MM.1S (cell line): ENCODE results near the gene PWWP2B.
A peak's percentile ranks its signal among the peaks of the same experiment; 100 is the strongest.

Source experiments
- DNase-seq: peaks from one replicate; pipeline ENCODE4 v3.0.0-alpha.2; 2015
- H2AFZ ChIP-seq: fragments of 300-600 bp; sonication (generic); 2 replicates; pipeline ENCODE4 v1.6.0; 2016; ENCODE audit warnings: antibody characterized with exemption, low read length
- H3F3A ChIP-seq: fragments of 300-600 bp; sonication (generic); 2 replicates; pipeline ENCODE4 v1.6.1; 2016; ENCODE audit warnings: mild to moderate bottlenecking, antibody characterized with exemption, low read length, moderate library complexity, mixed read lengths; ENCODE audit not compliant: insufficient read depth
- H3K27ac ChIP-seq: fragments of 300-600 bp; sonication (generic); 2 replicates; pipeline ENCODE4 v1.5.1; 2016; ENCODE audit warnings: mild to moderate bottlenecking, low read length
- H3K27me3 ChIP-seq: fragments of 300-600 bp; sonication (generic); replicated peaks from 2 replicates; pipeline ENCODE4 v1.6.0; 2016; ENCODE audit warnings: low read length; ENCODE audit not compliant: insufficient read depth
- H3K36me3 ChIP-seq: fragments of 300-600 bp; sonication (generic); replicated peaks from 2 replicates; pipeline ENCODE4 v1.6.1; 2016; ENCODE audit warnings: mild to moderate bottlenecking, low read length, mixed read lengths; ENCODE audit not compliant: insufficient read depth
- H3K4me1 ChIP-seq: fragments of 300-600 bp; sonication (generic); 2 replicates; pipeline ENCODE4 v1.6.1; 2016; ENCODE audit warnings: low read length, mixed read lengths
- H3K4me2 ChIP-seq: fragments of 300-600 bp; sonication (generic); 2 replicates; pipeline ENCODE4 v1.6.0; 2016; ENCODE audit warnings: low read depth, low read length
- H3K4me3 ChIP-seq: fragments of 300-600 bp; sonication (generic); 2 replicates; pipeline ENCODE4 v1.5.1; 2016; ENCODE audit warnings: low read length, mixed read lengths
- H3K79me2 ChIP-seq: fragments of 300-600 bp; sonication (generic); 2 replicates; pipeline ENCODE4 v1.6.1; 2016; ENCODE audit warnings: mixed run types, low read length, mixed read lengths
- H3K9ac ChIP-seq: fragments of 300-600 bp; sonication (generic); 2 replicates; pipeline ENCODE4 v1.6.1; 2016; ENCODE audit warnings: low read length, mixed read lengths
- H3K9me2 ChIP-seq: fragments of 300-600 bp; sonication (generic); replicated peaks from 2 replicates; pipeline ENCODE4 v1.6.1; 2016; ENCODE audit warnings: mild to moderate bottlenecking, low read length, mixed read lengths; ENCODE audit not compliant: insufficient read depth
- H3K9me3 ChIP-seq: fragments of 300-600 bp; sonication (generic); replicated peaks from 2 replicates; pipeline ENCODE4 v1.6.1; 2016; ENCODE audit warnings: mild to moderate bottlenecking, low read length, mixed read lengths; ENCODE audit not compliant: insufficient read depth
- H4K20me1 ChIP-seq: fragments of 300-600 bp; sonication (generic); 2 replicates; pipeline ENCODE4 v1.6.1; 2016; ENCODE audit warnings: mild to moderate bottlenecking, low read length, moderate library complexity, mixed read lengths; ENCODE audit not compliant: insufficient read depth
- CTCF ChIP-seq: fragments of 300-600 bp; sonication (generic); IDR thresholded peaks from 2 replicates; pipeline ENCODE4 v1.5.1; 2016; ENCODE audit warnings: antibody characterized with exemption, low read length, mixed read lengths
- EZH2 ChIP-seq: fragments of 300-600 bp; sonication (generic); optimal IDR thresholded peaks from 2 replicates; pipeline ENCODE3; 2017; ENCODE audit warnings: low read depth, mild to moderate bottlenecking, antibody characterized with exemption, low read length, mixed read lengths
- EZH2phosphoT487 ChIP-seq: fragments of 300-600 bp; sonication (generic); IDR thresholded peaks from 2 replicates; pipeline ENCODE4 v1.6.1; 2018; ENCODE audit warnings: antibody characterized with exemption, low read length

PWWP2B gene

GRCh38 chr10:132452651-132453469 lies 55.9 kb downstream of the PWWP2B start:
- Histone ChIP-seq H3K4me2 (peak overlapping the region; percentile 54; the same call in 1 of the 2 replicates), H3K4me1 (peaks cover 12% of the 10 kb centered on the region), H3K4me3 (peak overlapping the region; percentile 31; the same call in 1 of the 2 replicates), H3K9me3 (no peaks in the 10 kb centered on the region), H3K79me2 (no peaks in the 10 kb centered on the region), H2AFZ (peak overlapping the region; percentile 58; the same call in 1 of the 2 replicates), H3K27ac (peak overlapping the region; percentile 41; the same call in 1 of the 2 replicates), H3F3A (no peaks in the 10 kb centered on the region), H3K27me3 (no peaks in the 10 kb centered on the region), H3K36me3 (no peaks in the 10 kb centered on the region), H4K20me1 (no peaks in the 10 kb centered on the region), H3K9ac (peak overlapping the region; percentile 40; the same call in 1 of the 2 replicates), H3K9me2 (no peaks in the 10 kb centered on the region)
- peak; percentile 66 for DNase-seq
- peak; percentile 61 for TF ChIP-seq CTCF
- TF ChIP-seq EZH2phosphoT487: no peak

GRCh38 chr10:132453470-132453861 lies 56.5 kb downstream of the PWWP2B start:
- H3F3A ChIP-seq: no peaks in the 10 kb centered on the region
- H3K9ac ChIP-seq: no peak overlapping the region
- no peaks in the 10 kb centered on the region for H3K79me2 ChIP-seq
- H3K9me2 ChIP-seq: no peaks in the 10 kb centered on the region
- peak overlapping the region; percentile 58; the same call in 1 of the 2 replicates for H2AFZ ChIP-seq
- no peak overlapping the region for H3K27ac ChIP-seq
- H3K27me3 ChIP-seq: no peaks in the 10 kb centered on the region
- peak overlapping the region; percentile 54; the same call in 1 of the 2 replicates for H3K4me2 ChIP-seq
- no peaks in the 10 kb centered on the region for H4K20me1 ChIP-seq
- peak overlapping the region; percentile 31; the same call in 1 of the 2 replicates for H3K4me3 ChIP-seq
- peaks cover 8% of the 10 kb centered on the region; the same call in 1 of the 2 replicates for H3K4me1 ChIP-seq
- no peaks in the 10 kb centered on the region for H3K9me3 ChIP-seq
- TF ChIP-seq EZH2 (no peak), CTCF (no peak), EZH2phosphoT487 (no peak)
- H3K36me3 ChIP-seq: no peaks in the 10 kb centered on the region
- no peak for DNase-seq

GRCh38 chr10:132454296-132455198 lies 57.5 kb downstream of the PWWP2B start:
- Histone ChIP-seq H3K9ac (no peak overlapping the region), H3K27ac (no peak overlapping the region), H3F3A (no peaks in the 10 kb centered on the region), H3K4me2 (no peak overlapping the region), H3K36me3 (no peaks in the 10 kb centered on the region), H2AFZ (no peak overlapping the region), H3K9me2 (no peaks in the 10 kb centered on the region), H3K27me3 (peaks cover 8% of the 10 kb centered on the region; the same call in 1 of the 2 replicates), H3K9me3 (no peaks in the 10 kb centered on the region), H3K79me2 (no peaks in the 10 kb centered on the region), H3K4me3 (no peak overlapping the region), H3K4me1 (peaks cover 8% of the 10 kb centered on the region; the same call in 1 of the 2 replicates), H4K20me1 (no peaks in the 10 kb centered on the region)
- TF ChIP-seq EZH2phosphoT487 (no peak), CTCF (no peak), EZH2 (no peak)
- no peak for DNase-seq
